MV-4-11 (cell line): ENCODE data around the gene SHMT1.

ENCODE experiments used
- DNase-seq: peaks from one replicate; lab custom pipeline; 2025; lab: John Stamatoyannopoulos, UW

Gene SHMT1

GRCh38 chr17:18281788-18282187 is 81.6 kb downstream of the SHMT1 start:
- no peak for DNase-seq

- DNase-seq, result no peak
Measured at GRCh38 chr17:18280766-18281371, 82.5 kb downstream of the SHMT1 start.

GRCh38 chr17:18280249-18280648 is 83.1 kb downstream of the SHMT1 start:
- no peak for DNase-seq

DNA sequence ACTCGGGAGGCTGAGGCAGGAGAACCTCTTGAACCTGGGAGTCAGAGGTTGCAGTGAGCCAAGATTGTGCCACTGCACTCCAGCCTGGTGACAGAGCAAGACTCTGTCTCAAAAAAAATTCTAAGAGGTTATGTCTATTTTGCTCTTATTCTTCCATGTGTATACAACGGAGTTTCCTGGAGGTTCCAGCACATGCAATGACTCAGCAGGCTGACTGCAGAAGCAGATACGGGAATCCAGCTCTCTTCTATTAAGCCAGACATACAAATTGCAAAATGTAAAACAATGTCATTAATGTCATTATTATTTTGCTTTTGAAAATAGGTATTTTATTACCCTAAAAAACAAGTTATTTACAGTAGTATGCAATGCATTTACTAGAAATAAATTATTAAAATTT is 84.5 kb downstream of the SHMT1 start:
- DNase-seq, result no peak
